ENCODE results near the gene CAMTA1. TPM values are rescaled to one million over a fixed set of nuclear protein-coding genes. Genes with fewer than 3 reads are reported as not detected.

CAMTA1 gene
- total and polyA plus RNA-seq, 2 experiments from 2014 or later: 213 to 341 TPM

- DNase-seq (ENCODE audit: low read depth in 1 of 2, low spot score in 1 of 2): no peak
- Histone ChIP-seq H3K27ac (no peak overlapping the region), H3K9me3 (ENCODE audit: low read depth) (no peaks in the 10 kb centered on the region), H3K27me3 (no peaks in the 10 kb centered on the region), H3K4me3 (no peak overlapping the region), H3K36me3 (no peaks in the 10 kb centered on the region), H3K4me1 (ENCODE audit: low read depth) (no peaks in the 10 kb centered on the region)
- no peak for TF ChIP-seq CTCF (IDR thresholded peaks at IDR 0.05; ENCODE audit: low read depth, low read length)
Observed at GRCh38 chr1:7356079-7356478, 570.8 kb downstream of the CAMTA1 start.

DNA sequence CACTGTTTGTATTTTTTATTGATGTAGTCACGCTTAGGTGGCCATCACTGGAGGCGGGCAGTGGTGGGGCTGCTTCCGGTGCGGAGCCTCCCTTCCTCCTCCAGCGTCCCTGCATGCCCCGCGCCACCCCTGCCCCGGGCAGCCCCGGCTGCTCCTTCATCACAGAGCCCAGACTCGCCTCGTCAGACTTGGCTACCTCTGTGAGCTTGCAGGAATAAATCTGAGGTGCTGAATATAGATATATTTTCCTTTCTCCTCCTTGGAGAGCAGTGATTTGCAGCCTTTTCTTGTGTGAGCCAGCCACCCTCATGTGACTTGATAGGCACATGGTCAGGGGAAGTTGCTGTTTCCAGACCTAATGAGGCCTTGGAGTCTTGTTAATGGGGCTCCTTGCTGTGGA, 573.2 kb downstream of the CAMTA1 start:
- H3K27ac ChIP-seq: no peak overlapping the region
- no peaks in the 10 kb centered on the region for H3K27me3 ChIP-seq
- TF ChIP-seq CTCF (IDR thresholded peaks at IDR 0.05; ENCODE audit: low read depth, low read length): no peak
- peaks cover 9% of the 10 kb centered on the region for H3K4me1 ChIP-seq (ENCODE audit: low read depth)
- H3K36me3 ChIP-seq: no peaks in the 10 kb centered on the region
- H3K4me3 ChIP-seq: no peak overlapping the region
- DNase-seq (ENCODE audit: low read depth in 1 of 2, low spot score in 1 of 2): no peak
- no peaks in the 10 kb centered on the region for H3K9me3 ChIP-seq (ENCODE audit: low read depth)

DNA sequence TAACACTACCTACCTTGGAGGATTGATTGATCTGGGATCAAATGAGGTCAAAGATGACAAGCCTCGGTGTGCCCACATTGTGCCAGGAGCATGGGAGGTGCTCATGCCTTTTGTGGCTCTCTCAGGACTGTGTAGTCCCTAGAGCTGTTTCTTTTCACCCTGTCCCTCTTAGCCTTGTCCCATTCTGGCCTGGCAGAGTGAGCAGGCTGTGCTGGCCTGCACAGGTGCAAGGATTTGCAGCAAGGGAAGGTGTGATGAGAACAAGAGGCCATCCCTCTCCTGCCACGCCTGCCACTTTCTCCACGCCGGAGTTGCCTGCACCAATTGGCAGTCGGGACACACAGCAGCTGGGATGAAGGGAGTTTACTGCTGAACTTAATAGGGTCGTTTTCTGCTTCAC, 575.3 kb downstream of the CAMTA1 start:
- TF ChIP-seq CTCF (IDR thresholded peaks at IDR 0.05; ENCODE audit: low read depth, low read length): no peak
- Histone ChIP-seq H3K36me3 (no peaks in the 10 kb centered on the region), H3K4me3 (no peak overlapping the region), H3K4me1 (ENCODE audit: low read depth) (peaks cover 19% of the 10 kb centered on the region), H3K27ac (no peak overlapping the region), H3K9me3 (ENCODE audit: low read depth) (no peaks in the 10 kb centered on the region), H3K27me3 (no peaks in the 10 kb centered on the region)
- no peak for DNase-seq (ENCODE audit: low read depth in 1 of 2, low spot score in 1 of 2)

GRCh38 chr1:7362947-7363346, 577.7 kb downstream of the CAMTA1 start:
- H3K27me3 ChIP-seq: no peaks in the 10 kb centered on the region
- no peaks in the 10 kb centered on the region for H3K9me3 ChIP-seq (ENCODE audit: low read depth)
- peak overlapping the region; percentile 80 for H3K27ac ChIP-seq
- no peak overlapping the region for H3K4me3 ChIP-seq
- no peak for DNase-seq (ENCODE audit: low read depth in 1 of 2, low spot score in 1 of 2)
- H3K4me1 ChIP-seq (ENCODE audit: low read depth): peaks cover 32% of the 10 kb centered on the region
- no peak for TF ChIP-seq CTCF (IDR thresholded peaks at IDR 0.05; ENCODE audit: low read depth, low read length)
- H3K36me3 ChIP-seq: no peaks in the 10 kb centered on the region

DNA sequence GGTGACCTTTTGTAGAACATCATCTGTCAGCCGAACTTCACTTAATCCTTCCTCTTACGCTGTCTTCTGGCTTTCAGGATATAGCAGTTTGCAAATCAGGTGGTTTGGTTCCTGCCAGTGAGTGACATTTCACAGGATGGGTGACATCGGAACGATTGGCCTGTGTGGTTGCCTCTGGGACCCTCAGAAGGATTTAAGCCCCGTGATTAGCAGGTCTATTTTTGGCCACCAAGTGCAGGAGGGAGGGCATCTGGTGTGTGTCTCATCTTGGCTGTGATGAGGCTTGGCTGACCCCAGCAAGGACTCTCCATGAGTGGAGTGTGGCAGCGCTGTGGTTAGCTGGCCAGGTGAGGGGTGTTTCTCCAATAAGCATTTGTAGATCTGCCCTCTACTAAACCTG, 578.2 kb downstream of the CAMTA1 start:
- no peak overlapping the region for H3K4me3 ChIP-seq
- no peak for TF ChIP-seq CTCF (IDR thresholded peaks at IDR 0.05; ENCODE audit: low read depth, low read length)
- no peaks in the 10 kb centered on the region for H3K9me3 ChIP-seq (ENCODE audit: low read depth)
- peak overlapping the region; percentile 80 for H3K27ac ChIP-seq
- peaks cover 32% of the 10 kb centered on the region for H3K4me1 ChIP-seq (ENCODE audit: low read depth)
- no peaks in the 10 kb centered on the region for H3K27me3 ChIP-seq
- DNase-seq (ENCODE audit: low read depth in 1 of 2, low spot score in 1 of 2): peak in 1 of 2 donors; percentile 80
- H3K36me3 ChIP-seq: no peaks in the 10 kb centered on the region

GRCh38 chr1:7365706-7366105, 580.5 kb downstream of the CAMTA1 start:
- no peak for TF ChIP-seq CTCF (IDR thresholded peaks at IDR 0.05; ENCODE audit: low read depth, low read length)
- Histone ChIP-seq H3K27ac (peak overlapping the region; percentile 80), H3K36me3 (no peaks in the 10 kb centered on the region), H3K27me3 (no peaks in the 10 kb centered on the region), H3K4me1 (ENCODE audit: low read depth) (peaks cover 45% of the 10 kb centered on the region), H3K4me3 (no peak overlapping the region), H3K9me3 (ENCODE audit: low read depth) (no peaks in the 10 kb centered on the region)
- DNase-seq (ENCODE audit: low read depth in 1 of 2, low spot score in 1 of 2): no peak

Data from cardiac muscle cell (in vitro differentiated cells and primary cell).